Tibial nerve (tissue), 4 donors: ENCODE results near the gene MRS2. TPM values are rescaled to one million over a fixed set of nuclear protein-coding genes. Genes with fewer than 3 reads are reported as not detected.

Experiments used
- DNase-seq, 2 donors: peaks; one replicate each; pipeline ENCODE4 v3.0.0-alpha.2; 2019; ENCODE audit warnings: low spot score in 2 of 2
- H3K27ac ChIP-seq, 4 donors: fragments of 200-600 bp; sonication (generic) in 3 of 4; one replicate each; pipeline ENCODE4 v1.5.1; 2017 to 2019; ENCODE audit warnings: mild to moderate bottlenecking in 1 of 4
- H3K27me3 ChIP-seq, 2 donors: fragments of 200-600 bp; sonication (generic) in 1 of 2; one replicate each; pipeline versions ENCODE4 v1.5.1 to v1.6.0; 2017 to 2019
- H3K36me3 ChIP-seq, 3 donors: fragments of 200-600 bp; sonication (generic); one replicate each; pipeline ENCODE4 v1.5.1; 2018 to 2019
- H3K4me1 ChIP-seq, 4 donors: fragments of 200-600 bp; sonication (generic) in 3 of 4; one replicate each; pipeline ENCODE4 v1.5.1; 2017 to 2019
- H3K4me3 ChIP-seq, 4 donors: fragments of 200-600 bp; sonication (generic) in 3 of 4; one replicate each; pipeline ENCODE4 v1.5.1; 2017 to 2019; ENCODE audit warnings: mild to moderate bottlenecking in 1 of 4, moderate library complexity in 1 of 4
- H3K9me3 ChIP-seq, 4 donors: fragments of 200-600 bp; sonication (generic) in 3 of 4; one replicate each; pipeline ENCODE4 v1.5.1; 2017 to 2019
- EP300 ChIP-seq, 2 donors: sonication (generic); formaldehyde crosslinking; IDR thresholded peaks; one replicate each; pipeline ENCODE4 v1.6.1; 2017; ENCODE audit warnings: antibody characterized with exemption in 2 of 2, mild to moderate bottlenecking in 1 of 2
- POLR2A ChIP-seq, 2 donors: fragments of 450-650 bp; IDR thresholded peaks; one replicate each; pipeline ENCODE4 v1.6.1; 2017; ENCODE audit warnings: antibody characterized with exemption in 2 of 2, mild to moderate bottlenecking in 2 of 2, moderate library complexity in 2 of 2
- WGBS, 2 donors: methylation state at CpG; one replicate each; pipeline ENCODE4 v1.1.5; 2018; 5-methylcytosine and 5-hydroxymethylcytosine counted together
- total RNA-seq, 4 donors: library from RNA; depleted of rRNA; stranded (reverse); fragments of >200 nt; gene quantifications; one replicate each; pipeline ENCODE4 v1.1.0, GENCODE V29; 2016
- TF ChIP-seq, protein P1 (sequence below), 5 experiments: fragments of 200-600 bp in 3 of 5; fragments of 450-650 bp in 2 of 5; sonication (generic) in 3 of 5; IDR thresholded peaks; one replicate each; pipeline ENCODE4 v1.5.1; 2016 to 2019; ENCODE audit warnings: antibody characterized with exemption in 5 of 5, mild to moderate bottlenecking in 3 of 5, moderate library complexity in 2 of 5

Gene MRS2, protein sequence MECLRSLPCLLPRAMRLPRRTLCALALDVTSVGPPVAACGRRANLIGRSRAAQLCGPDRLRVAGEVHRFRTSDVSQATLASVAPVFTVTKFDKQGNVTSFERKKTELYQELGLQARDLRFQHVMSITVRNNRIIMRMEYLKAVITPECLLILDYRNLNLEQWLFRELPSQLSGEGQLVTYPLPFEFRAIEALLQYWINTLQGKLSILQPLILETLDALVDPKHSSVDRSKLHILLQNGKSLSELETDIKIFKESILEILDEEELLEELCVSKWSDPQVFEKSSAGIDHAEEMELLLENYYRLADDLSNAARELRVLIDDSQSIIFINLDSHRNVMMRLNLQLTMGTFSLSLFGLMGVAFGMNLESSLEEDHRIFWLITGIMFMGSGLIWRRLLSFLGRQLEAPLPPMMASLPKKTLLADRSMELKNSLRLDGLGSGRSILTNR
- total RNA-seq = 10 to 100 TPM; 22.8 to 36.1 (median 27.5) TPM

DNA sequence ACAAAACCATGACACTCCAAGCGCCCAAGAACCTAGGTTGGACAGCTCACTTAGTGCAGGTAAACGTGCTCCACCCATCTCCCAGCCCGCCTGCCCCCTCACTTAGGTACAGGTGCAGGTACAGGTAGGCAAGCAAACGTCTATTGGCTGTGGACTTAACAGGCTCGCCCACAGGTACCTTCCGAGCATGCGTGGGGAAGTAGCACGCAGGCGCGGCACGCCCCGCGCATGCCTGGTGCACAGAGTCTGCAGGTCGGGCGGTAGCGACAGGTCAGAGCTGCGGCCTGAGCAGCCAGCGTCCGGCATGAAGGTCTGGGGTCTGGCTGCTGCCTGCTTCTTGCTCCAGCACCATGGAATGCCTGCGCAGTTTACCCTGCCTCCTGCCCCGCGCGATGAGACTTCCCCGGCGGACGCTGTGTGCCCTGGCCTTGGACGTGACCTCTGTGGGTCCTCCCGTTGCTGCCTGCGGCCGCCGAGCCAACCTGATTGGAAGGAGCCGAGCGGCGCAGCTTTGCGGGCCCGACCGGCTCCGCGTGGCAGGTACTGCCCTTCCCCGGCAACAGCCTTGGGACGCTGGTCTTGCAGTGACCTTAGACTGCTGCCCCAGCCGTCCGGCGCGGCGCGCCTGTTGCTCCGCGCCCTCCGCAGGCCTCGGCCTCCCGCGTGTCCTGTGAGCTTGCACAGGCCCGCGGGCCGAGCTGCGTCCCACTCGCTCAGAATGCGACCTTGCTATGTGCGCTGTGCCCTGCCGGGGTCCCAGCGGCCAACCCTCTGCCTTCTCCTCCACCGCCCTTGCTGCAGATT is at the start of gene MRS2:
Gene MRS2, plus strand, starts transcription at position 240 of the 804 bp plus-strand sequence. Its CDS starts 111 bp downstream, at position 351.
- DNase-seq = peak; percentile 61 to 64
- TF ChIP-seq POLR2A (IDR thresholded peaks at IDR 0.05) (peak; percentile 19 to 66), EP300 (IDR thresholded peaks at IDR 0.05) (peak in 1 of 2 donors; percentile 82)
- TF ChIP-seq, protein P1, sequence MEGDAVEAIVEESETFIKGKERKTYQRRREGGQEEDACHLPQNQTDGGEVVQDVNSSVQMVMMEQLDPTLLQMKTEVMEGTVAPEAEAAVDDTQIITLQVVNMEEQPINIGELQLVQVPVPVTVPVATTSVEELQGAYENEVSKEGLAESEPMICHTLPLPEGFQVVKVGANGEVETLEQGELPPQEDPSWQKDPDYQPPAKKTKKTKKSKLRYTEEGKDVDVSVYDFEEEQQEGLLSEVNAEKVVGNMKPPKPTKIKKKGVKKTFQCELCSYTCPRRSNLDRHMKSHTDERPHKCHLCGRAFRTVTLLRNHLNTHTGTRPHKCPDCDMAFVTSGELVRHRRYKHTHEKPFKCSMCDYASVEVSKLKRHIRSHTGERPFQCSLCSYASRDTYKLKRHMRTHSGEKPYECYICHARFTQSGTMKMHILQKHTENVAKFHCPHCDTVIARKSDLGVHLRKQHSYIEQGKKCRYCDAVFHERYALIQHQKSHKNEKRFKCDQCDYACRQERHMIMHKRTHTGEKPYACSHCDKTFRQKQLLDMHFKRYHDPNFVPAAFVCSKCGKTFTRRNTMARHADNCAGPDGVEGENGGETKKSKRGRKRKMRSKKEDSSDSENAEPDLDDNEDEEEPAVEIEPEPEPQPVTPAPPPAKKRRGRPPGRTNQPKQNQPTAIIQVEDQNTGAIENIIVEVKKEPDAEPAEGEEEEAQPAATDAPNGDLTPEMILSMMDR (IDR thresholded peaks at IDR 0.05) = no peak
- H3K36me3 ChIP-seq = peaks cover 0 to 29% (median 0%) of the 10 kb centered on the region in 3 donors
- no peaks in the 10 kb centered on the region for H3K27me3 ChIP-seq
- 0 to 1% methylated on average over 46 to 49 of the region's 63 CpGs for WGBS, 2 donors
- no peaks in the 10 kb centered on the region for H3K9me3 ChIP-seq
- H3K4me1 ChIP-seq = peaks cover 0 to 39% (median 7%) of the 10 kb centered on the region in 4 donors
- peak within 1 kb of the TSS; percentile 6 to 87 (median 72) for H3K27ac ChIP-seq
- H3K4me3 ChIP-seq = peak within 1 kb of the TSS; percentile 57 to 95 (median 88)

DNA sequence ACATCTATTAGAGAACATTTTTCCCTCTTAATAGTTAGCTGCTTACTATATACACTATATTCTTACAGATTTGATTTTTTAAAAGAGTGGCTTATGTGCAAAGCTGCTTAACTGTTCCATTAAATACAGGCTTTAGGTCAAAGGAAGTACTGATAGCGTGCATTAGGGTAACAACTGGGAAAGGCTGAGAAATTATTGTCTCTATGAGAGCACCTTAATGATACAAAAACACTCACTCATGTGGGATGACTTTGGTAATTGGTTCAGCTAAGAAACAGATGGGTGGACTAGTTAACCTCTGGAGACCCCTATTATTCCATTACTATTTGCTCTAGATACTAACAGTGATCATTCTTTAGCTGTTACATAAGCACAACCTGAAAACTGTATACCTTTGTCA is 48.9 kb upstream of the MRS2 start:
- TF ChIP-seq EP300 (IDR thresholded peaks at IDR 0.05) (no peak), POLR2A (IDR thresholded peaks at IDR 0.05) (no peak)
- TF ChIP-seq, protein P1 (IDR thresholded peaks at IDR 0.05) = no peak
- 82 to 83% methylated on average over 1 of the region's 1 CpG for WGBS, 2 donors
- H3K27me3 ChIP-seq = no peaks in the 10 kb centered on the region
- DNase-seq = no peak
- no peaks in the 10 kb centered on the region for H3K36me3 ChIP-seq
- H3K9me3 ChIP-seq = no peaks in the 10 kb centered on the region
- peaks cover 0 to 15% (median 0%) of the 10 kb centered on the region in 4 donors for H3K4me1 ChIP-seq
- no peak overlapping the region for H3K4me3 ChIP-seq
- H3K27ac ChIP-seq = no peak overlapping the region

DNA sequence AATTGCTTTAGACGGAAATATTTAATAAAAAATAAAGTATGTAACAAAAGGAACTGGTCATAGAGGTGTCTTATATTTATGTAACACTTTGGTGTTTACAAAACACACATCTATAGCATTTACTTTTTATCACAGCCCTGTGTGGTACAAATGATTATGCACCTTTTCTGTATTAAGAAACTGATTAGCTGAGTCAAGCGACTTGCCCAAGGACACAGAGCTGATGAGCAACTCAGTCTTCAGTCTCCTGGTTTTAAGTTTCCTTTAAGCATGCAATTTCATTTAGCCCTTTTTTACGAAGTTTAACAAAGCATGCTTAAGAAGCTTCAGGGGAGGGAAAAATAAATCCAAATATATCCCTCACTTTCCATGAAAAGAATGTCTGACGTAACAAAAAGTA is 47.3 kb upstream of the MRS2 start:
- Histone ChIP-seq H3K4me1 (peaks cover 0 to 24% (median 6%) of the 10 kb centered on the region in 4 donors), H3K36me3 (no peaks in the 10 kb centered on the region), H3K27me3 (no peaks in the 10 kb centered on the region), H3K9me3 (no peaks in the 10 kb centered on the region), H3K27ac (no peak overlapping the region), H3K4me3 (no peak overlapping the region)
- TF ChIP-seq POLR2A (IDR thresholded peaks at IDR 0.05) (no peak), EP300 (IDR thresholded peaks at IDR 0.05) (no peak)
- TF ChIP-seq, protein P1 (IDR thresholded peaks at IDR 0.05) = no peak
- DNase-seq = no peak
- 59 to 65% methylated on average over 4 of the region's 4 CpGs for WGBS, 2 donors

DNA sequence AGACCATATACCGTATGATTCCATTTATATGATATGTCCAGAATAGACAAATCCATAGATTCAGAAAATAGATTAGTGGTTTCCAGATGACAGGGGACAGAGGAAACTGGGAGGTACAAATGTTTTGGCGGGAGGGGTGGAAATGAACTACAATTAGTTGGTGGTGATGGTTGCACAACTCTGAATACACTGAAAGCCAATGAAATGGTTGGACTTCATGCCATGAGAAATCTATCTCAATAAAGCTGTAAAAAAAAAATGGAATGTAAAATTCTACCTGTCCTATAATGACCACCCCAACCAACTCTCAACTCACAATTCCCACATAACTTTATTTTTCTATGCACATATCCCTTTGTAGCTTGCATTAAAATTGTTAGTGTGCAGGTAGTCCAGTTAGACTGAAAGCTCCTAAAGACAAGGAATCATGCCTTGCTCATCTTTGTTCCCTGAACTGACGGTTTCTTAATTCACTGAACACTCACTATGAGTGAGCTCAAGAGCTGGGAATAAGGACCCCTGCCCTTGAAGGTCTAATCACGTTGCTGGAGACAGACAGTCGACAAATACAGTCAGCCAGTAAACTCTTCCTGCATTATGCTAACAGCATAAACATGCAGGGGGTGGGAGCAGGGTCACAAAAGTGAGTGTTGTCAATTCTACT is 46.3 kb upstream of the MRS2 start:
- 64 to 66% methylated on average over 5 of the region's 5 CpGs for WGBS, 2 donors
- no peak overlapping the region for H3K27ac ChIP-seq

More for the DNA sequence above, 46.3 kb upstream of the MRS2 start:
- no peak overlapping the region for H3K4me3 ChIP-seq
- no peaks in the 10 kb centered on the region for H3K9me3 ChIP-seq
- H3K36me3 ChIP-seq = no peaks in the 10 kb centered on the region
- DNase-seq = no peak
- no peaks in the 10 kb centered on the region for H3K27me3 ChIP-seq
- TF ChIP-seq, protein P1 (IDR thresholded peaks at IDR 0.05) = no peak
- peaks cover 0 to 28% (median 6%) of the 10 kb centered on the region in 4 donors for H3K4me1 ChIP-seq
